ENCODE results near the gene ST8SIA4.

DNA sequence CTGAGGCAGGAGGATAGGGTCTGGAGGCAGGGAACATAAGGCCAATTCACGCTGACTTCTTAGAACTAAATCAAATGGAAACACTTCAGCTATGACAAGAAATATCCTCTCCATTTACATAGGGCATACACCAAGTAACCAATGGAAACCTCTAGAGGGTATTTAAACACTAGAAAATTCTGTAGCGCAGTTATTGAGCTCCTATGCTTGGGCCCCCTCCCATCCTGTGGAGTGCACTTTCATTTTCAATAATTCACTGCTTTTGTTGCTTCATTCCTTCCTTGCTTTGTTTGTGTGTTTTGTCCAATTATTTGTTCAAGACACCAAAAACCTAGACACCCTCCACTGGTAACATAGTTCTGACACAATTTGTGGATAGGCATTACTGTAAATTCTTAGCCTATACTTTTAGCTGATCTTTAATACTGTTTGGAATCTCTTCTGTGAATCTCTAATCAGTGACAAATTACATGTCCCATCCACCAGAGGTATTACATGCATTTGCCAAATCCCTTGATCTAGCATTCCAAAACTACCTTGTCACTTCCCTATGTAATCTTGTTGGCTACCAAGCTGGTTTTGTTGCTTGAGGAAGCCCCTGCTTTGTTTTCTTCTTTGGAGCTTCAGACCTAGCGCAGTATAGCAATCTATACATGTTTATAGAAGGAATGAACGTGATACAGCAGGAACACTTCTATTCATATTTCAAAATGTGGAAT lies 61.6 kb downstream of the ST8SIA4 start:
- TF ChIP-seq CTCF (IDR thresholded peaks at IDR 0.05; ENCODE audit: low read depth, low read length) (no peak), POLR2A (IDR thresholded peaks at IDR 0.05; ENCODE audit: extremely low read depth, insufficient read length) (no peak), MAX (IDR thresholded peaks at IDR 0.05; ENCODE audit: low read depth, low read length) (no peak), MYC (IDR thresholded peaks at IDR 0.05; ENCODE audit: low read depth, low read length) (no peak)
